HG03571 (cell line): ENCODE results near the gene SIX1.

Source experiments
- ATAC-seq: cut with Tn5 transposase; IDR thresholded peaks from one replicate; pipeline ENCODE4 v1.9.1; 2021; ENCODE audit not compliant: unreplicated experiment

The SIX1 gene

DNA sequence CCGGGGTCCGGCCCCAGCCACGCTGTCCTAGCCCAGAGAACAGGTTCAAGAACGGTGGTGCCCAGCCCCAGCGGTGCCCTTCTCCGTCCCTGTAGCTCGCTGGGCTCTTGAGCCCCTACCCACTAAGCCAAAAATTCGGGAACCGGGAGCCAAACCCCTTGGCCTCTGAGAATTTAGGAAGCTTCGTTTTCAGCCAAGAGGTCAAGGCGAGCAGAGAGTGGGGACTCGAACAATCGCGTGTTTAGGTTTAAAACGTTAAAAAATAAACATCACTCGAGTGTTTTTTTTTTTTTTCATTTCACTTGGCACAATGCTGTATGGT lies 6.2 kb downstream of the SIX1 start:
- no peak for ATAC-seq

- no peak for ATAC-seq
Observed at GRCh38 chr14:60642270-60643140, 6.8 kb downstream of the SIX1 start.

GRCh38 chr14:60641742-60642269 lies 7.5 kb downstream of the SIX1 start:
- no peak for ATAC-seq

DNA sequence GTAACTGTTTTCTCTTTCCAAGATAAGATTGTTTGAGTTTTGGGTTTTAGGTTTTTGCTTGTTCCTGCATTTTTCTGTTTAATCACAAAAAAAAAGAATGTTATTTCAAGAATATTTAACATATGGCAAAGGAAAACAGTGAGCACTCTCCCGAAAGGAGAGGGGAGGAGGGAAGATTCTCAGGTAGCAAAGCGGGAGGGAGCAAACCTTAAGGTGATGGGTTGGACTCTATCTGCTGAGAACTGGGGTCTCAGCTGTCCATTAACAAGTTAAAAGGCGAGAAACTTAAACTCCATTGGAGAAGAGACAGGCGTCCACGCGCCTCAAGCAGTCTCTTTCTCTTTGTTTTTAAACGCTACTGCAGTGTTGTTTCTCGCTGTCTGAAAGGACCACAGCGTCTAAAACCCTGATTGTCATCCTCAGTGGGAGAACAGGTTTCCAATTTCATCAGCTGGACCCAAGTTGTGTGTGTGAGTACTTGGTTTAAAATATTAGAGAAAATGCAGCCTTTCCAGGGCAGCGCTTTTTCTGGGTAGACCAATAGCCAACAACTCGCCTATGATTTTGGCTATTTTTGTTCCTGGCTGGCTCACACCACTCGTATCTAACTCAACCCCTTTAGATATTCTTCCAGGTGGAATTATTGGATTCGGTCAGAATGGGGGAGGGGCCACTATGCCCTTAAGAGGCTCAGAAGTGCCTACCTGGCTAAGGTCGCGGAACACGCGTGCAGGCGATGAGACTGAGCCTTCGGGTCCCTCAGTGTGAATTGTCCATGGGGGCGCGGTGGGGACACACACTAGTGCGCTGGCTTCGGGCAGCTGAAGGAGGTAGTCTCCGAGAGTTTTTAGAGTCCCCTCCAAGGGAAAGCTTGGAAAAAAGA lies 8.2 kb downstream of the SIX1 start:
- ATAC-seq: no peak

GRCh38 chr14:60639674-60640073 lies 9.6 kb downstream of the SIX1 start:
- no peak for ATAC-seq

- no peak for ATAC-seq
Observed at GRCh38 chr14:60637479-60638315, 11.6 kb downstream of the SIX1 start.

GRCh38 chr14:60636879-60637478 lies 12.3 kb downstream of the SIX1 start:
- ATAC-seq: no peak

DNA sequence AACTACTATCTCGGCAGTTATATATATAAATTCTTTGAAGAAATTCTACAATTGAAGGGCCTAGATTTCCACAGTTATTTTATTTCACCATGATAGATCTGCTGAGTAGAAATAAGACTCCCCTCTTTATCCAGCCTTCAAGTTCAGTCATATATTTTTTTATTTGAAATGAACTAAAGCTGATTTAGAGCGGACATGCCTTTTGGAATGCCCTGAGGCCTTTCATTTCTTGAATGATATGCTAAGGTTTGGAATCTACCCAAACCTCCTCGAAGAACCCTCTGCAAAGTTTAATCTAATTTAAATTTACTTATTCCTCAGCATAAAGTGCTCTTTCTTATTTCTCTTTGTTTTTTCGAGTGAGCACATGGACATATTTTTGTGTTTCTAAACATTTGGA lies 15.1 kb downstream of the SIX1 start:
- ATAC-seq: no peak

DNA sequence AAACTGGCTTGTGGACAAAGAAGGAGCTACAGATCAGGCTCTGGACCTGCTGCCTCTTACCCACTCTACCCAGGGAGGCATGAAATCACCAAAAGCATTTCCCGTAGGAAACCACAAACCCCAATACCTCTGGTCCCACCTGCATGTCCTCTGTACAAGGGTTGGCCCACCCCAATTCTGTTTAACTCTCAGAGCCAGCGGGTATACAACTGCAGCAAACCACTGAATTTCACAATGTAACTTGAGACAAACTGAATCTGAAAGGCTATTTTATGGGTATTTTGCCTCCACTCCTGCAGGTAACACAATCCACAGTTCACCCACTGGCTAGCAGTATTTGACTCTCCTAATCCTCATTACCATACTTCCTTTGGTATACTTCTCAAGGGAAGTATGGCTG lies 16.5 kb downstream of the SIX1 start:
- ATAC-seq: peak; percentile 56

DNA sequence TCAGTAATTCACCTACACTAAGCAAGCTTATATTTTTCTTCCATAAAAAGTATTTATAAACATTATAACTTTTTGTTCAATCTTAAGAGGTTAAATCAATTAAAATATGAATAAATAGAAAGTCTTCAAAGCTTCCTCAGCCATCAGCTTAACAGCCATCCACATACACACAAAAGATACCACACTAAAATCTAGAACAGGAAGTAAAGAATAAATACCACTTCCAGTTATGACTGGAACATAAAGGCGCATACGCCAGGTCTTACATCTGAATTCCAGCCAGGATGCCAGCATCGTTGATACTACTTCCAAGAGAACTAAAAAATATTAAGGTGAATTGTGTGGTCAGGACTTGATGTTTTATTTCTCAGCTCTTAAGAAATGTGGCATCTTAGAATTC lies 17.0 kb downstream of the SIX1 start:
- ATAC-seq: peak; percentile 55

DNA sequence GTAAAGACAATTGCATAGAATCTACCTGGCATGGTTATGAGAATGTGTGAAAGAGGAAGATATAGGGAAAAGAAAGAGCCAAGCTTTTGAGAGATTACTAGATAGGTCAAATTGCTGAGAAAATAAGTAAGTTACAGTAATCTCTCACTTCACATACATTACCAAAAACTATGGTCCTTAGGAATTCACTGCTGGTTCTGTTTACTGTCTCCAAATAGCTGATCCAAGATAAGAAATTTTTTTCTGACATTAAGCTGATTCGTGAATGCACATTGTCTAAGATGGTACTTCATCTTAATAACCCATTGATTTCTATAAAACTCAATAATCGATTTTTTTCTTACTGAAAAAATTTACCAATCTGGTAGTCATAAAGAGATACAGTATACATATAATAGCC lies 17.4 kb downstream of the SIX1 start:
- ATAC-seq: no peak

GRCh38 chr14:60630129-60630528 lies 19.1 kb downstream of the SIX1 start:
- ATAC-seq: no peak

- no peak for ATAC-seq
Observed at GRCh38 chr14:60628892-60629291, 20.4 kb downstream of the SIX1 start.

- no peak for ATAC-seq
Observed at GRCh38 chr14:60622917-60623257, 26.4 kb downstream of the SIX1 start.

GRCh38 chr14:60622210-60622916 lies 26.9 kb downstream of the SIX1 start:
- no peak for ATAC-seq

DNA sequence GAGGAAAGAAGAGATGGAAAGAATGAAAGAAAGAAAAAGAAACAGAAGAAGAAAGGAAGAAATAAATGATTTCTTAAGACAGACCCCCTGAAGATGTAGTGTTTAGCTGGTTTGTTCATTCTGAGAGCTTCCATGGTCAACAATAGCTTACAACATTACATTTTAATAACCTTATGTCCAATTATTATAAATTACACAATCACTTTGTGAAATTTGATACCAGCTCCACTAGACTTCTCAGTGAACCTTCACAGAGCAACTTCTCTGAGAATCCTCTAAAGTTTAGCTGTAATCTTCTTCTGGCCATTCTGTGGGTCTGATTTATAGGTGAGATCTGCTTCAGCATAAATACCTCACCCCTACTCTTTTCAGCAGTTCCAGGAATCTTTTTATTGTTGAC lies 27.9 kb downstream of the SIX1 start:
- no peak for ATAC-seq

GRCh38 chr14:60618241-60618640 lies 31.0 kb downstream of the SIX1 start:
- no peak for ATAC-seq

GRCh38 chr14:60616461-60616959 lies 32.8 kb downstream of the SIX1 start:
- ATAC-seq: no peak

DNA sequence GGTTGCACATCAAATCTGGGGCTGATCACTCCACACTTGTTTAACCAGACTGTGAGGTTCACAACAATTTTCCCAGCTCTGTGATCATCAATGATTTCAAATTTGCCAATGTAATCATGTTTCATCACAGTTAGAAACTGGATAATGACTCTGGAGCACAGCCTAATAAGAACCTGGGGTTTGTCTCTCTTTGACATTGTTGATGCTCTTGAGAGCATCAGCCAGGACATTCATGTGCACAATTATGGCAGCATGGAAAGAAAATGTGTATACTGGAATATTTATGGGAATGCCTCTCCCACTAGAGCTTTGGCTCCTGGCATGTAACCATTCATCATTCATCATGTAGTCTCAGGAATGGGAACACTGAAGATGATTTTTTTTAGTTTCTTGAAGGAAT lies 47.0 kb downstream of the SIX1 start:
- ATAC-seq: no peak

GRCh38 chr14:60599727-60600126 lies 49.5 kb downstream of the SIX1 start:
- ATAC-seq: no peak
